ENCODE measurements around the gene LAD1.

DNA sequence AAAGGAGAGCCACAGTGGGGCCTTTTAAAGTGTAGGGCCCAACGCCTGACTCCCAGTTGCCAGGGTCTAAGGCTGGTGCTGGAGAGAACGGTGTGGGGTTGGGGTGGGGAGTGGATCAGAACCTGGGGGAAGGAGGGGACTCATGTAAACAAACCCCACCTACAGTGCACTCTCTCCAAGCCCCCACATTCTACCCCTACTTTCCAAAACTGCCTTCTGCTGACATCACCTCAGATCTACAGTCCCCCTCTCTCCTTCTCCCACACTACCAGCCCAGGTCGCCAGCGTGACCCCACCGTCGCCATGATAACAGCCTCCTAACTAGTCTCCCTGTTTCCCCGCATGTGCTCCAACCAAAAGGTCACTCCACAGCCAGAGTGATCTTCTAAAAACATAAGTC lies 48.2 kb downstream of the LAD1 start:
- TF ChIP-seq ZFP36 (IDR thresholded peaks at IDR 0.05; ENCODE audit: borderline replicate concordance, partially characterized antibody) (no peak), CEBPB (IDR thresholded peaks at IDR 0.05) (no peak), POLR2A (IDR thresholded peaks at IDR 0.05; ENCODE audit: low read length) (no peak), NFE2L2 (conservative IDR thresholded peaks at IDR 0.05; ENCODE audit: low read length) (no peak), CHD4 (IDR thresholded peaks at IDR 0.05; ENCODE audit: borderline replicate concordance) (no peak), RCOR1 (IDR thresholded peaks at IDR 0.05; ENCODE audit: low read depth, low read length) (no peak), SREBF2 (IDR thresholded peaks at IDR 0.05) (no peak)
- TF ChIP-seq, protein P1, sequence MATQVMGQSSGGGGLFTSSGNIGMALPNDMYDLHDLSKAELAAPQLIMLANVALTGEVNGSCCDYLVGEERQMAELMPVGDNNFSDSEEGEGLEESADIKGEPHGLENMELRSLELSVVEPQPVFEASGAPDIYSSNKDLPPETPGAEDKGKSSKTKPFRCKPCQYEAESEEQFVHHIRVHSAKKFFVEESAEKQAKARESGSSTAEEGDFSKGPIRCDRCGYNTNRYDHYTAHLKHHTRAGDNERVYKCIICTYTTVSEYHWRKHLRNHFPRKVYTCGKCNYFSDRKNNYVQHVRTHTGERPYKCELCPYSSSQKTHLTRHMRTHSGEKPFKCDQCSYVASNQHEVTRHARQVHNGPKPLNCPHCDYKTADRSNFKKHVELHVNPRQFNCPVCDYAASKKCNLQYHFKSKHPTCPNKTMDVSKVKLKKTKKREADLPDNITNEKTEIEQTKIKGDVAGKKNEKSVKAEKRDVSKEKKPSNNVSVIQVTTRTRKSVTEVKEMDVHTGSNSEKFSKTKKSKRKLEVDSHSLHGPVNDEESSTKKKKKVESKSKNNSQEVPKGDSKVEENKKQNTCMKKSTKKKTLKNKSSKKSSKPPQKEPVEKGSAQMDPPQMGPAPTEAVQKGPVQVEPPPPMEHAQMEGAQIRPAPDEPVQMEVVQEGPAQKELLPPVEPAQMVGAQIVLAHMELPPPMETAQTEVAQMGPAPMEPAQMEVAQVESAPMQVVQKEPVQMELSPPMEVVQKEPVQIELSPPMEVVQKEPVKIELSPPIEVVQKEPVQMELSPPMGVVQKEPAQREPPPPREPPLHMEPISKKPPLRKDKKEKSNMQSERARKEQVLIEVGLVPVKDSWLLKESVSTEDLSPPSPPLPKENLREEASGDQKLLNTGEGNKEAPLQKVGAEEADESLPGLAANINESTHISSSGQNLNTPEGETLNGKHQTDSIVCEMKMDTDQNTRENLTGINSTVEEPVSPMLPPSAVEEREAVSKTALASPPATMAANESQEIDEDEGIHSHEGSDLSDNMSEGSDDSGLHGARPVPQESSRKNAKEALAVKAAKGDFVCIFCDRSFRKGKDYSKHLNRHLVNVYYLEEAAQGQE (IDR thresholded peaks at IDR 0.05), result no peak
- TF ChIP-seq, protein P2, sequence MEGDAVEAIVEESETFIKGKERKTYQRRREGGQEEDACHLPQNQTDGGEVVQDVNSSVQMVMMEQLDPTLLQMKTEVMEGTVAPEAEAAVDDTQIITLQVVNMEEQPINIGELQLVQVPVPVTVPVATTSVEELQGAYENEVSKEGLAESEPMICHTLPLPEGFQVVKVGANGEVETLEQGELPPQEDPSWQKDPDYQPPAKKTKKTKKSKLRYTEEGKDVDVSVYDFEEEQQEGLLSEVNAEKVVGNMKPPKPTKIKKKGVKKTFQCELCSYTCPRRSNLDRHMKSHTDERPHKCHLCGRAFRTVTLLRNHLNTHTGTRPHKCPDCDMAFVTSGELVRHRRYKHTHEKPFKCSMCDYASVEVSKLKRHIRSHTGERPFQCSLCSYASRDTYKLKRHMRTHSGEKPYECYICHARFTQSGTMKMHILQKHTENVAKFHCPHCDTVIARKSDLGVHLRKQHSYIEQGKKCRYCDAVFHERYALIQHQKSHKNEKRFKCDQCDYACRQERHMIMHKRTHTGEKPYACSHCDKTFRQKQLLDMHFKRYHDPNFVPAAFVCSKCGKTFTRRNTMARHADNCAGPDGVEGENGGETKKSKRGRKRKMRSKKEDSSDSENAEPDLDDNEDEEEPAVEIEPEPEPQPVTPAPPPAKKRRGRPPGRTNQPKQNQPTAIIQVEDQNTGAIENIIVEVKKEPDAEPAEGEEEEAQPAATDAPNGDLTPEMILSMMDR (IDR thresholded peaks at IDR 0.05), result no peak
- TF ChIP-seq, protein P3, sequence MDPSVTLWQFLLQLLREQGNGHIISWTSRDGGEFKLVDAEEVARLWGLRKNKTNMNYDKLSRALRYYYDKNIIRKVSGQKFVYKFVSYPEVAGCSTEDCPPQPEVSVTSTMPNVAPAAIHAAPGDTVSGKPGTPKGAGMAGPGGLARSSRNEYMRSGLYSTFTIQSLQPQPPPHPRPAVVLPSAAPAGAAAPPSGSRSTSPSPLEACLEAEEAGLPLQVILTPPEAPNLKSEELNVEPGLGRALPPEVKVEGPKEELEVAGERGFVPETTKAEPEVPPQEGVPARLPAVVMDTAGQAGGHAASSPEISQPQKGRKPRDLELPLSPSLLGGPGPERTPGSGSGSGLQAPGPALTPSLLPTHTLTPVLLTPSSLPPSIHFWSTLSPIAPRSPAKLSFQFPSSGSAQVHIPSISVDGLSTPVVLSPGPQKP (IDR thresholded peaks at IDR 0.05; ENCODE audit: low read depth, low read length), result no peak

Data from A549 (cell line).